ENCODE results near the gene PRDM1.

Gene PRDM1

DNA sequence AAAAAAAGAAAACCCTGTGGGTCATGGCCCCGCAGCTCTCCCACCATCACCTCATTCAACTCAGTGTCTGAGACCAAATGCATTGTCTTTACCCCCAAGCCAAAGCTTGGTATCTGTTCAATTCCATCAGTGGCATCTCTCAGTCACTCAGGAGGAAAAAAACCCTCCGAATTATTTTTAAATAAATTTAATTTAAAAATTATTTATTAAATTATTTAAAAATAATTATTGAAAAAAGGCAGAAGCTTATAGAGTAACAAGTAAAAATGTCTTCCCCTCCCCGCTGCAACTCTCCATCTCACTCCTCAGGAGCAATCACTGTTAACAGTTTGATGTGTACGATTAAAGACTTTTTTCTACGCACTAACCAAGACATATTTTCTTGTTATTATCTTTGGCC is 50.7 kb downstream of the PRDM1 start (continued):
- TF ChIP-seq, protein P1, sequence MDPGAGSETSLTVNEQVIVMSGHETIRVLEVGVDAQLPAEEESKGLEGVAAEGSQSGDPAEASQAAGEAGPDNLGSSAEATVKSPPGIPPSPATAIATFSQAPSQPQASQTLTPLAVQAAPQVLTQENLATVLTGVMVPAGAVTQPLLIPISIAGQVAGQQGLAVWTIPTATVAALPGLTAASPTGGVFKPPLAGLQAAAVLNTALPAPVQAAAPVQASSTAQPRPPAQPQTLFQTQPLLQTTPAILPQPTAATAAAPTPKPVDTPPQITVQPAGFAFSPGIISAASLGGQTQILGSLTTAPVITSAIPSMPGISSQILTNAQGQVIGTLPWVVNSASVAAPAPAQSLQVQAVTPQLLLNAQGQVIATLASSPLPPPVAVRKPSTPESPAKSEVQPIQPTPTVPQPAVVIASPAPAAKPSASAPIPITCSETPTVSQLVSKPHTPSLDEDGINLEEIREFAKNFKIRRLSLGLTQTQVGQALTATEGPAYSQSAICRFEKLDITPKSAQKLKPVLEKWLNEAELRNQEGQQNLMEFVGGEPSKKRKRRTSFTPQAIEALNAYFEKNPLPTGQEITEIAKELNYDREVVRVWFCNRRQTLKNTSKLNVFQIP (CRISPR knock-in tag; IDR thresholded peaks at IDR 0.05; ENCODE audit: borderline replicate concordance, low read depth): no peak
- TF ChIP-seq ZFP3 (CRISPR knock-in tag; IDR thresholded peaks at IDR 0.05): no peak

DNA sequence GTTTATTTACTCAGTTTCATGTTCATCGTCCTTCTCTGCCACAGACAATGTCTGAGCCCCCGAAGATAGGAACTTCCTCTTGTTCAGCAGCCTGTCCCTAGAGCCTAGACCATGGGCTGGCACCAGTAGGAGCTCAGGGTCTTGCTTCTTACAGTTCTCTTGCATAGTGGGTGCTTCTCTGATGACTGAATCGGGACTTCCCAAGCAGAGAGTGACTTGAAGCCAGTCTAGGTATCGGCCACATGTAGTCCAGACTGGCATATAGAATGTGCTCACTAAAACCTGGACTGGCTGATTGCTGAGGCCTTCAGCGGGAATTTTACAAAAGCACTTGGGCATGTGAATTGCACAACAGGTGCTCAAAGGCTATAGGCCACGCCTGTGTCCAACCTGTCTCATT is 52.0 kb downstream of the PRDM1 start:
- no peak for TF ChIP-seq ISL1 (CRISPR knock-in tag; IDR thresholded peaks at IDR 0.05)
- TF ChIP-seq BACH2 (CRISPR knock-in tag; IDR thresholded peaks at IDR 0.05; ENCODE audit: borderline replicate concordance): no peak
- TF ChIP-seq, protein P2, sequence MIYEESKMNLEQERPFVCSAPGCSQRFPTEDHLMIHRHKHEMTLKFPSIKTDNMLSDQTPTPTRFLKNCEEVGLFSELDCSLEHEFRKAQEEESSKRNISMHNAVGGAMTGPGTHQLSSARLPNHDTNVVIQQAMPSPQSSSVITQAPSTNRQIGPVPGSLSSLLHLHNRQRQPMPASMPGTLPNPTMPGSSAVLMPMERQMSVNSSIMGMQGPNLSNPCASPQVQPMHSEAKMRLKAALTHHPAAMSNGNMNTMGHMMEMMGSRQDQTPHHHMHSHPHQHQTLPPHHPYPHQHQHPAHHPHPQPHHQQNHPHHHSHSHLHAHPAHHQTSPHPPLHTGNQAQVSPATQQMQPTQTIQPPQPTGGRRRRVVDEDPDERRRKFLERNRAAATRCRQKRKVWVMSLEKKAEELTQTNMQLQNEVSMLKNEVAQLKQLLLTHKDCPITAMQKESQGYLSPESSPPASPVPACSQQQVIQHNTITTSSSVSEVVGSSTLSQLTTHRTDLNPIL (CRISPR knock-in tag; IDR thresholded peaks at IDR 0.05; ENCODE audit: low read depth): no peak
- no peak for TF ChIP-seq ZNF565 (CRISPR knock-in tag; conservative IDR thresholded peaks at IDR 0.05; ENCODE audit: low read depth)
- no peak for TF ChIP-seq TOX (CRISPR knock-in tag; IDR thresholded peaks at IDR 0.05; ENCODE audit: borderline replicate concordance)
- TF ChIP-seq, protein P3, sequence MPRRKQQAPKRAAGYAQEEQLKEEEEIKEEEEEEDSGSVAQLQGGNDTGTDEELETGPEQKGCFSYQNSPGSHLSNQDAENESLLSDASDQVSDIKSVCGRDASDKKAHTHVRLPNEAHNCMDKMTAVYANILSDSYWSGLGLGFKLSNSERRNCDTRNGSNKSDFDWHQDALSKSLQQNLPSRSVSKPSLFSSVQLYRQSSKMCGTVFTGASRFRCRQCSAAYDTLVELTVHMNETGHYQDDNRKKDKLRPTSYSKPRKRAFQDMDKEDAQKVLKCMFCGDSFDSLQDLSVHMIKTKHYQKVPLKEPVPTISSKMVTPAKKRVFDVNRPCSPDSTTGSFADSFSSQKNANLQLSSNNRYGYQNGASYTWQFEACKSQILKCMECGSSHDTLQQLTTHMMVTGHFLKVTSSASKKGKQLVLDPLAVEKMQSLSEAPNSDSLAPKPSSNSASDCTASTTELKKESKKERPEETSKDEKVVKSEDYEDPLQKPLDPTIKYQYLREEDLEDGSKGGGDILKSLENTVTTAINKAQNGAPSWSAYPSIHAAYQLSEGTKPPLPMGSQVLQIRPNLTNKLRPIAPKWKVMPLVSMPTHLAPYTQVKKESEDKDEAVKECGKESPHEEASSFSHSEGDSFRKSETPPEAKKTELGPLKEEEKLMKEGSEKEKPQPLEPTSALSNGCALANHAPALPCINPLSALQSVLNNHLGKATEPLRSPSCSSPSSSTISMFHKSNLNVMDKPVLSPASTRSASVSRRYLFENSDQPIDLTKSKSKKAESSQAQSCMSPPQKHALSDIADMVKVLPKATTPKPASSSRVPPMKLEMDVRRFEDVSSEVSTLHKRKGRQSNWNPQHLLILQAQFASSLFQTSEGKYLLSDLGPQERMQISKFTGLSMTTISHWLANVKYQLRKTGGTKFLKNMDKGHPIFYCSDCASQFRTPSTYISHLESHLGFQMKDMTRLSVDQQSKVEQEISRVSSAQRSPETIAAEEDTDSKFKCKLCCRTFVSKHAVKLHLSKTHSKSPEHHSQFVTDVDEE (CRISPR knock-in tag; IDR thresholded peaks at IDR 0.05): no peak
- TF ChIP-seq RARB (CRISPR knock-in tag; IDR thresholded peaks at IDR 0.05): no peak
- no peak for TF ChIP-seq TCF4 (CRISPR knock-in tag; IDR thresholded peaks at IDR 0.05; ENCODE audit: borderline replicate concordance)
- TF ChIP-seq, protein P4, sequence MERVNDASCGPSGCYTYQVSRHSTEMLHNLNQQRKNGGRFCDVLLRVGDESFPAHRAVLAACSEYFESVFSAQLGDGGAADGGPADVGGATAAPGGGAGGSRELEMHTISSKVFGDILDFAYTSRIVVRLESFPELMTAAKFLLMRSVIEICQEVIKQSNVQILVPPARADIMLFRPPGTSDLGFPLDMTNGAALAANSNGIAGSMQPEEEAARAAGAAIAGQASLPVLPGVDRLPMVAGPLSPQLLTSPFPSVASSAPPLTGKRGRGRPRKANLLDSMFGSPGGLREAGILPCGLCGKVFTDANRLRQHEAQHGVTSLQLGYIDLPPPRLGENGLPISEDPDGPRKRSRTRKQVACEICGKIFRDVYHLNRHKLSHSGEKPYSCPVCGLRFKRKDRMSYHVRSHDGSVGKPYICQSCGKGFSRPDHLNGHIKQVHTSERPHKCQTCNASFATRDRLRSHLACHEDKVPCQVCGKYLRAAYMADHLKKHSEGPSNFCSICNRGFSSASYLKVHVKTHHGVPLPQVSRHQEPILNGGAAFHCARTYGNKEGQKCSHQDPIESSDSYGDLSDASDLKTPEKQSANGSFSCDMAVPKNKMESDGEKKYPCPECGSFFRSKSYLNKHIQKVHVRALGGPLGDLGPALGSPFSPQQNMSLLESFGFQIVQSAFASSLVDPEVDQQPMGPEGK (CRISPR knock-in tag; IDR thresholded peaks at IDR 0.05; ENCODE audit: borderline replicate concordance): no peak
- TF ChIP-seq ESRRG (CRISPR knock-in tag; IDR thresholded peaks at IDR 0.05): no peak
- no peak for TF ChIP-seq ARNTL (CRISPR knock-in tag; IDR thresholded peaks at IDR 0.05; ENCODE audit: borderline replicate concordance, low read depth)
- TF ChIP-seq ZFP3 (CRISPR knock-in tag; IDR thresholded peaks at IDR 0.05): no peak

DNA sequence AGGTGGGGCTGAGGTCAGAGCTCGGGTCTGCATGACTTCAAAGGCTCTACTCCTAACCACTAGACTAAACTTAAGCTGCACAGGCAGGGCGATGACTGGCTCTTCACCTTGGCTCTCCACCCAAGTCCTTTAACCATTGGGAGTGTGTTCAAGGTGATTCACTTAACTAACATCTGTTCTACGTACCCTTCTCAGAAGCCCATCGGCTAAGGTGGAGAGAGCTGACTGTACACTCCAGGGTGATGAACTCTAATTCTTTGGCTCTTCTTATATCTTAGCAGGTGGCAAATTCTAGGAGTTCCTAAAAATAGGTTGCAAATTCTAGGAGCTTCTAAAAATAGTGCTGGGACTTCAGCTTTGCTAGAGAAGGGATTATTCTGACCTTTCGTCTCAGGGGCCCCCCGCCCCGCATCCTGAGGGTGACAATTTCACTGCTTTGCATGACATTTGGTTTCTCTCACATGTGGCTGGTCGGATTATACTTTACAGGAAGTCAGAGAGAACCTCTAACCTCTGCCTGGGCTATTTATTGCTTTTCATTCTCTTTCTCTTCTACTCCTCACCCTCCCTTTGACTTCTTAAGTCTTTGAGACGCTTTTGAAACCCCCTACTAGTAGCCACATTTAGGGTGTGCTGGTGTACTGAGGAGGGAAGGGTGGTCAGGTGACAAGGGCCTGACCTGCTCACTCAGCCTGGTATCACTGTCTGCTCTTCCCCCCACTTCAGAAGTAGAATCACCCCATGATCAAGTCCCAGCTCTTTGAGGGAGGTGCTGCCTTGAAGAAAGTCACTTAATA is 55.5 kb downstream of the PRDM1 start:
- TF ChIP-seq ISL1 (CRISPR knock-in tag; IDR thresholded peaks at IDR 0.05): no peak
- TF ChIP-seq, protein P5, sequence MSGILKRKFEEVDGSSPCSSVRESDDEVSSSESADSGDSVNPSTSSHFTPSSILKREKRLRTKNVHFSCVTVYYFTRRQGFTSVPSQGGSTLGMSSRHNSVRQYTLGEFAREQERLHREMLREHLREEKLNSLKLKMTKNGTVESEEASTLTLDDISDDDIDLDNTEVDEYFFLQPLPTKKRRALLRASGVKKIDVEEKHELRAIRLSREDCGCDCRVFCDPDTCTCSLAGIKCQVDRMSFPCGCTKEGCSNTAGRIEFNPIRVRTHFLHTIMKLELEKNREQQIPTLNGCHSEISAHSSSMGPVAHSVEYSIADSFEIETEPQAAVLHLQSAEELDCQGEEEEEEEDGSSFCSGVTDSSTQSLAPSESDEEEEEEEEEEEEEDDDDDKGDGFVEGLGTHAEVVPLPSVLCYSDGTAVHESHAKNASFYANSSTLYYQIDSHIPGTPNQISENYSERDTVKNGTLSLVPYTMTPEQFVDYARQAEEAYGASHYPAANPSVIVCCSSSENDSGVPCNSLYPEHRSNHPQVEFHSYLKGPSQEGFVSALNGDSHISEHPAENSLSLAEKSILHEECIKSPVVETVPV (CRISPR knock-in tag; IDR thresholded peaks at IDR 0.05): no peak
- TF ChIP-seq SNAI2 (CRISPR knock-in tag; IDR thresholded peaks at IDR 0.05): no peak
- TF ChIP-seq ZFP30 (CRISPR knock-in tag; IDR thresholded peaks at IDR 0.05): no peak
- ATAC-seq: no peak

More for the DNA sequence above, 52.0 kb downstream of the PRDM1 start:
- ATAC-seq: no peak

DNA sequence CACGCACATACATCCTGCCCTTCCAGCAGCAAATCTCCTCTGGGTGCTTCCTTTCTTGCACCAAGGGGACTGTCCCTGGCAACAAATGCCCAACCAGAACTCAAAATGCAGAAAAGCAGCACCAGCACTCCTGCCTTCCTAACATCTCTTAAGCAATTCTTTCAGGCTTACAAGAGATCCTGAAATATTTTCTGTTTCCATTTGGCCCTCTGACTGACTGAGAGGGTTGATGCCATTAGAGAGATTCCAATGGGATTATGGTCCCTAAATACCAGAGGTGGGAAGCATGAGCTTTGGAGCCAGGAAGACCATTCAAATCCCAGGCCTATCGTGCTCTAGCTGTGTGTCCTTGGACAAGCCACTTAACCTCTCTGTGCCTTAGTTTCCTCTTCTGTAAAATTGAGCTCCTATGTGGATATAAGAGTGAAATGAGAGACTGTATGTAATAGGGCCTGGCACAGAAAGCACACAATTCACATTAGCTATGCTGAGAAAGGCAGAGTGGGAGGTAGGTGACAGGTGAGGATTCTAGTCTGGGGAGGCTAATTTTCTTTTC is 56.8 kb downstream of the PRDM1 start:
- ATAC-seq: no peak
- TF ChIP-seq, protein P4 (CRISPR knock-in tag; IDR thresholded peaks at IDR 0.05; ENCODE audit: borderline replicate concordance): no peak
- TF ChIP-seq ARNTL (CRISPR knock-in tag; IDR thresholded peaks at IDR 0.05; ENCODE audit: borderline replicate concordance, low read depth) (no peak), PPARA (CRISPR knock-in tag; IDR thresholded peaks at IDR 0.05; ENCODE audit: borderline replicate concordance) (no peak), RARB (CRISPR knock-in tag; IDR thresholded peaks at IDR 0.05) (no peak), TCF4 (CRISPR knock-in tag; IDR thresholded peaks at IDR 0.05; ENCODE audit: borderline replicate concordance) (no peak), ZNF70 (CRISPR knock-in tag; IDR thresholded peaks at IDR 0.05) (no peak), CSDC2 (CRISPR knock-in tag; IDR thresholded peaks at IDR 0.05) (no peak), BACH2 (CRISPR knock-in tag; IDR thresholded peaks at IDR 0.05; ENCODE audit: borderline replicate concordance) (no peak), OSR1 (CRISPR knock-in tag; IDR thresholded peaks at IDR 0.05) (no peak)
- TF ChIP-seq, protein P5 (CRISPR knock-in tag; IDR thresholded peaks at IDR 0.05): no peak
